ENCODE measurements around the gene YRDC. TPM values are rescaled to one million over a fixed set of nuclear protein-coding genes. Genes with fewer than 3 reads are reported as not detected.

The YRDC gene
- total RNA-seq, 1 donor from 2014 or later = 12.2 TPM

DNA sequence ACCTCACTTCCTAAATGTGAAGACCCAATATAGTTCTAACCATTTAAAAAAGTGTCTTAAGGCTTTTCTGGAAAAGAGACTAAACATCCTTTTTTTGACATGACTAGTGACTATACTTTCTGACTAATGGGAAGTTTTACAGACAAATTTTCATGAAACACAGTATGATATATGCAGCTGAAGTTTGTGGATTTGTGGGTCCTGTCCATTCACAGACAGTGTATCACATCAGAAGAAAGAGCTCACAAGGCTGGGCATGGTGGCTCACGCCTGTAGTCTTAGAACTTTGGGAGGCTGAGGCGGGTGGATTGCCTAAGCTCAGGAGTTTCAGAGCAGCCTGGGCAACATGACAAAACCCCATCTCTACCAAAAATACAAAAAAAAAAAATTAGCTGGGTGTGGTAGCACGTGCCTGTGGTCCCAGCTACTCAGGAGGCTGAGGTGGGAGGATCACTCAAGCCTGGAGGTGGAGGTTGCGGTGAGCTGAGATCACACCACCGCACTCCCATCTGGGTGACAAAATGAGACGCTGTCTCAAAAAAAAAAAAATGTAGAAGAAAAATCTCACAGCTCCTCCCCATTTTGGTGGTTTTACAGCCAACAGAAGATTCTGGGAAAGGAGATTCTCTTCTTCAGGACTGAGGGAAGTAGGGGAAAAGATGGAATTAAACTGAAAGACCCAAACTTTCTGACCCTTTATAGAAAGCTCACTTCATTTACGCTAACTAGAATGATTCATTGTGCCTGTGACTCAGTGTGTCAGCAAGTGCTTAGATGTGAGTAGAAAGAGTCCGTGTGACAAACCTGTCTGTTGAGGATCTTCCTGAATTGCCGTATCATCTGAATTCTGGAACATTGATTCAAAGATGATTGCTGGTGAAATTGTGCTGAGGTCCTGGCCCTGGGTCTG, 15.2 kb upstream of the YRDC start:
- DNase-seq (ENCODE audit: low spot score) = no peak

DNA sequence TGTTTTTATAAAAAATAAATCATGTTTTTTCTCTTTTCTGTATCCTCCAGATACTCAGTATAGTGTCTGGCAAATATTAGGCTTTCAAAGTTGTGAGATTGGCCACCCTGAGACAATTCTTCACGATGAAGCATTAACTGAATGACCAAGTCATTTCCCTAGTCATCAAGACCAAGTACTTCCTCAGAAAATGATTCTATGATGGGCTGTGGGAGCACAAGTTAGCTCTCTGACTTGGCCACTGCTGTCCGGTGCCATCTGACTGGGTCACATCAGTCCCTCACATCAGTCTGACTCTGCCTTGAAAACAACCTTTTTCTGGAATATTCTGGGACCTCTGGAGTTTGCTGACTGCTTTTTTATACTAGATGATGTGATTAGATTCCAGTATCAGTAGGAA, 13.5 kb upstream of the YRDC start:
- no peak for DNase-seq (ENCODE audit: low spot score)

DNA sequence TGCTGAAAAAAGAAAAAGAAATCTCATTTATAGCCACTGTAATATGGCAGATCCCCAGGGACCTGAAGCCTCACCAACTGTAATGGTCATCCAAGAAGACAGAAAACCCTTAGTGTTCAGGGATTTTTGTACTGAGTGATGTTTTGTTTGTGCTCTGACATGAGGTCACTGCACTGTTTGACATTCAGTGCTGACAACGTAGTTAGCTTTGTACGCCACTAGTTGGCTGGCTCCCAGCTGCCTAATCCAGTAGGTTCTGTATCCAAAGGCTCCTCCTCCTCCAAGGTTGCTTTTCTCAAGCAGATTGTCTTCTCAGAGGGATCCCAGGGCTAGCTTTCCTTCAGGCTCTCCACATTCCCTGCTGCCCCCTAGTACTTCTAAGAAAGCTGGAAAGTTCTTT, 9.5 kb upstream of the YRDC start:
- DNase-seq (ENCODE audit: low spot score) = no peak

DNA sequence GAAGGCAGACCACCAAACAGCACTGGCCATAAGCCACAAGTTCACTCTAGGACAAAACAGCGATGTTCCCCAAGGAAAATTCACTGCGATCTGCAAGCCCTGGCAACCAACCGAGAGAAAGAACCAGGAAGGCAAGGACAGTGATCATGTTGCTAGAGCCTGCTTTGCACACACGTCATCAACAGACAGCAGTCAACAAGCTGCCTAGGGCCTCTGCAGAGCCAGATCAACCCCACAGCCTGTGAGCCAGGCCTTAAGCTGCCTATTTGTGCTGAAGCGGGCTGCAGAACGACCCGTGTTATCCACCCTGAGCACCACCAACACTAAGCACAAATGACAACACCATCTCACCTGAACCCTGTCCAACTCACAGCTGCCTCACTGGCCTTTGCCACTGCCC, 6.2 kb upstream of the YRDC start:
- DNase-seq (ENCODE audit: low spot score) = no peak

DNA sequence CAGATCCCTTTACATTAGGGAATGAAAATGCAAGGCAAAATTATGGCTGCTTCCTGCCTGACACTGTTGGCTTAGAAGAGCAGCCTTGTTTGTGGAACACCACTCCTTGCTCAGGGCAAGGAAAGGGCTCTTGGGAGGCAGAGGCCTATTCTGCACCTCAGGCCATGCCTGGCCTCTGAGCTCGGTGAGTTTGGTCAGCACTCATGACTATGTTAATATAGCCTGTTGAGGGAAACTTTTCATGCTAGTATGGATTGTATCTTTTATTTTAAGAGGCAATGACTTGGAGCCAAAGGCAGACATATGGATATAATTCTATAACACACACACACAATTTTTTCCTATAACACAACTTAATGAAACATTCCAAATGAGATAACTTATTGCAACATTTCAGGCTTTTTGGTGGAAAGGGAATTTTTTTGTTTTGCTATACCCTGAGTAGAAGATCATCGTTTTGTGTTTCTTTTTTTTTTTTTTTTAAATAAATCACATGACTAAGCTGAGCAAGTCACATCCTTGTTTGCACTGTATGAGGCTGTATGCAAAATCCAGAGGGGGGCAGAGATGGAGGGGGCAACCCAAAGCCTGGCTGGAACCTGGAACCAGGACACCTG, 5.6 kb upstream of the YRDC start:
- no peak for DNase-seq (ENCODE audit: low spot score)

DNA sequence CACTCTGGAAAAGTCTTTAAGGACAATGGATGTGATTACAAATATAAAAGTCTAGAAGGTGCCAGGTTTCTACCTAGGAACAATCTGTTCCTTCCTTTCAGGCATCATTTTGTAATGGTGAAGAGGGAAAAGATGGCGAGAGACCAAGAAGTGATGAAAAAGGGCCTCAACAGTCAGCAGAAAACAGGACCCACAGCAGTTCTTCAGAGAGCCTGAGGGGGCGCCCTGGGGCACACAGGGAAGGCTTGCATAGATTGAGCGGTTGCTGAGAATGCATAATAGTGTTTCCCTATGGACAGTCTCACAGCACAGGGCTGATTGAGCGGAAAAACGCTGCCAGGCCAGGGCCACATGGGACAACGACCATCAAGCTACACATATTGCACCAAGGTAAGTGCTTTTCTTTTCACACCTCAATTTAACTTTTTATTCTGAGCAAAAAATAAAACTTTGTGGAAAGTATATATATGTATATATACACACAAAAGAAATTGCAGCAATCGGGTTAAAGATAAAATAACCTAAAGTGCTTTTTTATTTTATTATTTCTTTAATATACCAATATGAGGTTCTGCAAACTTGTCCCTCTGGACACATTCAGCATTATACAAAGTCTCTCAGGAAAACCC, 3.1 kb upstream of the YRDC start:
- no peak for DNase-seq (ENCODE audit: low spot score)

DNA sequence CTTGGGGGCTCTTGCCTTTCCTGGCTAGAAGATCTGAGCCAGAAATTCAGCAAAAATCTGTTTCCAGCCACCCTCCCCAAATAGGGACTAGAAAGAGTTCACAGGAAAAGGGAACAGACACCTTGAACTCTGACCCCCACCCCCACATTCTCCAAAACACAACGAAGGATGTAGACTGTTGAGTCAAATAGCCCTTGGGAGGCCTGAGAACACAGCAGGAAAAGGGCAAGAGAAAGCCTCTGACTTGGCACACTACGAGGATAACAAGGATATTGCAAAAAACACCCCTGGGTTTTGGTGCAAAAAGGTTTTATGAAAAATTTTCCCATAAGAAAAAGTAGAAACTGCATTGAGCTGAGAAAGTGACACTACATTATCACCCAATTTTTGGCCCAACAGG, 1.9 kb upstream of the YRDC start:
- DNase-seq (ENCODE audit: low spot score) = no peak

DNA sequence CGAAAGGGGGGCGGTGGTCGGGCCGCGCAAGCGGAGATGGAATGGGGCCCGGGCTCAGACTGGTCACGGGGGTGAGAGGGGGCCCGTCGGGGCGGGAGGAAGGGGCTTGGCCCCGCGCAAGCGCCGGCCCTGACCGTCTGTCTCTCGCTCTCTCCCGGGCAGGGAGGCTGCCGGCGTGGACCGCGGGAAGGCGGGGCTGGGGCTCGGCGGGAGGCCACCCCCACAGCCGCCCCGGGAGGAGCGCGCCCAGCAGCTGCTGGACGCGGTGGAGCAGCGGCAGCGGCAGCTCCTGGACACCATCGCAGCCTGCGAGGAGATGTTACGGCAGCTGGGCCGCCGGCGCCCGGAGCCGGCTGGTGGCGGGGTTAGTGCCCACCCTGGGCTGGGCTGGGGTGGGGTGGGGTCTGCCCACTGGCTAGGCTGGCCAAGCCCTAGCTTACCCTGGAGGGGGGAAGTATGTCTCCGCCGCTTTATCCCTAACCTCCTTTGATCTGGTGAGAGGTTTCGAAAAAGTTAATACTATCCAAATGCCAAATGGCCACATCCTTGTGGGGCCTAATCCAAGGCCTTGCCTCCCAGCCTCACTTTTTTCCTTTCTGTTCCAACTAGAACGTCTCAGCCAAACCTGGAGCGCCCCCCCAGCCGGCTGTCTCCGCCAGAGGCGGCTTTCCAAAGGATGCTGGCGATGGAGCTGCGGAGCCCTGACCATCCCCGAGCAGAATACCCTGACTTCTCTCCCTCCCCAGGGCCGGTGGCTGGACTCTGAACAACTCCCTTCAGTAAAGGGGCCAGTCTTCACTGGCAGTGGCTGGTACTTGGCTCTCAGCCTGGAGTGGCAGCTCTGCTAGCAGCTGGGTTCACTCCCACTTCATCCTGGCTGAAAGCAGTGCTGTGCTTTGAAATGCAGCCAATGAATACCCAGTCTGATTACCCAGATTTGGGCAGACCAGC, 636 bp upstream of the YRDC start:
- peak; percentile 63 for DNase-seq (ENCODE audit: low spot score)

DNA sequence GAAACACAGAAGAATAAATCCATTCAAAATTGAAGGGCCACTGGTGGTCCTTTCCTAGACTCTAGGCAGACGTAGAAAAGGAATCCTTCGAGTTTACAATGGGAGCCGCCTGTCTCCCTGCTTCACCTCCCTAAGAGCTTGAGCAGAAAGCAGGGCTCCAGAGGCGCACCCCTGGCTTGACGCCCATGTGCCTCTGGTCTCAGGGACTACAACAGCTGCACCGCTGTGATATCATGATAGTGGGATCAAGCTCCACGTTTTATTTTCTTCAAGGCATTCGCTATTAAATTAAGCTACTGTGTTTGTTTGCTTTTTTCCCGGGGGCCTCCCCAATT, 821 bp downstream of the YRDC start:
- no peak for DNase-seq (ENCODE audit: low spot score)

DNA sequence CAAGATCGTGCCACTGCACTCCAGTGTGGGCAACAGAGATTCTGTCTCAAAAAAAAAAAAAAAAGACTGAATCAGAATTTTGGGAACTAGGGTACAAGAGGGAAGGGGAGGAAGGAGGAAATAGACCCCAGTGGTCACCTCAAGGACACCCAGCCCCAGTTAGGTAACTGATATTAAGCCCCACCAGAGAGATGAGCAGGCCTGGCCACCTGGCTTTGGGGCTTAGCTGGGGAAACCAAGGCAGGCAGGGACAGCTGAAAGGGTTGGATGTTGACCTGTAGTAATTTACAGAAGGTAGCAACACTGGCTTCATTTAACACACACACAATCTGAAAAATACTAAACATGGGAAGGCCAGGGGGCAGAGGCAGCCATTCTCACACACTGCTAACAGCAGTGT, 5.6 kb downstream of the YRDC start:
- DNase-seq (ENCODE audit: low spot score) = no peak

DNA sequence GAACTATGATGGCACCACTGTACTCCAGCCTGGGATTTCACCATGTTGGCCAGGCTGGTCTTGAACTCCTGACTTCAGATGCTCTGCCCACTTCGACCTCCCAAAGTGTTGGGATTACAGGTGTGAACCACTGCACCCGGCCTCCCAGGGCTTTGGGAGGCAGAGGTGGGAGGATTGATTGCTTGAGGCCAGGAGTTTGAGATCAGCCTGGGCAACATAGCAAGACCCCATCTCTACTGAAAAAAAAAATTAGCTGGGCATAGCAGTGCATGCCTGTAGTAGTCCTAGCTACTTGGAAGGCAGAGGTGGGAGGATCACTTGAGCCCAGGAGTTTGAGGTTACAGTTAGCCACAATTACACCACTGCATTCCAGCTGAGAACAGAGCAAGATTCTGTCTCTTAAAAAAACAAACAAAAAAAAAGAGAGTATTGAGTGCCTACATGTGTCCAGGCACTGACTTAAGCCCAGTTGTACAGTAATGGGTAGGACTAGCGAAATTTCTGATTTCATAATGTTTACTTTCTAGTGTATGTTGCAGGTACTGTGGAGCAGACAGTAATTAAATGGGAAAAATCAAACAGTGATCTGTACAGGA, 10.2 kb downstream of the YRDC start:
- no peak for DNase-seq (ENCODE audit: low spot score)

DNA sequence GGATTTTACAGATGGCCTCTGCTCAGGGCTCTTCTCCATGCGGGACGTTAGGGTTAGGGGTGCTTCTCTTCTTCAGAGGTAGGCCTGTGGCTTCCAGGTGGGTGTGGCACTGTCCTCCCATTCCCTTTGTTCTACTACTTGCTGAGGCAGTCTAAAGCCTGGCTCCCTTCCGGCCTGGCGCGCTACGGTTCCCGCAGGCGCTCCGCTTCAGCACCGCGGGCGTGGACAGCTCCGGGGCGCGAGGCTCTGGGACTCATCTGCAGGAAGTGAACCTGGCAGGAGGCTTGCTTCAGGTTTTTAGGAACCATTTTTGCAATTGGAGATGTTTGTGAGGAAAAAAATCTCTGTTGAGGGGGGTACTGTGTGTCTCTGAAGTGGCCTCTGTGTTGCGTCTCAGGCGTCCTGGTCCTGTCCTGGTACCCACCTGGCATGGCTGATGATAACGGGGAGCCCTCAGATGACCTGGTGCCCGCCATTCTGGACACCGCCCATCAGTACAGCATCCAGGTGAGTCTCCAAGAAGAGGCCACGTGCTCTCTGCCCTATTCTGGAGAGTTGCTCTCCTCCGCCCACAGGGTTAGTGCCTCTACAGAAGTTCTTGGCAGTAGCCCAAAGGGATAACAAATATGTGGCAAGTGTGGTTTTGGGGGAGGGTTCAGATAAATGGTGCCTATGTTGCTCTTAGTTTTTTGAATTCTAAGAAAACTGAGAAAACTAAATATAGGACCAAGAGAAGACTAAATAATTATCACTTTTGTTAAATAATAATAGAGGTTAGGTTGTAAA, 12.5 kb downstream of the YRDC start:
- peak; percentile 65 for DNase-seq (ENCODE audit: low spot score)

DNA sequence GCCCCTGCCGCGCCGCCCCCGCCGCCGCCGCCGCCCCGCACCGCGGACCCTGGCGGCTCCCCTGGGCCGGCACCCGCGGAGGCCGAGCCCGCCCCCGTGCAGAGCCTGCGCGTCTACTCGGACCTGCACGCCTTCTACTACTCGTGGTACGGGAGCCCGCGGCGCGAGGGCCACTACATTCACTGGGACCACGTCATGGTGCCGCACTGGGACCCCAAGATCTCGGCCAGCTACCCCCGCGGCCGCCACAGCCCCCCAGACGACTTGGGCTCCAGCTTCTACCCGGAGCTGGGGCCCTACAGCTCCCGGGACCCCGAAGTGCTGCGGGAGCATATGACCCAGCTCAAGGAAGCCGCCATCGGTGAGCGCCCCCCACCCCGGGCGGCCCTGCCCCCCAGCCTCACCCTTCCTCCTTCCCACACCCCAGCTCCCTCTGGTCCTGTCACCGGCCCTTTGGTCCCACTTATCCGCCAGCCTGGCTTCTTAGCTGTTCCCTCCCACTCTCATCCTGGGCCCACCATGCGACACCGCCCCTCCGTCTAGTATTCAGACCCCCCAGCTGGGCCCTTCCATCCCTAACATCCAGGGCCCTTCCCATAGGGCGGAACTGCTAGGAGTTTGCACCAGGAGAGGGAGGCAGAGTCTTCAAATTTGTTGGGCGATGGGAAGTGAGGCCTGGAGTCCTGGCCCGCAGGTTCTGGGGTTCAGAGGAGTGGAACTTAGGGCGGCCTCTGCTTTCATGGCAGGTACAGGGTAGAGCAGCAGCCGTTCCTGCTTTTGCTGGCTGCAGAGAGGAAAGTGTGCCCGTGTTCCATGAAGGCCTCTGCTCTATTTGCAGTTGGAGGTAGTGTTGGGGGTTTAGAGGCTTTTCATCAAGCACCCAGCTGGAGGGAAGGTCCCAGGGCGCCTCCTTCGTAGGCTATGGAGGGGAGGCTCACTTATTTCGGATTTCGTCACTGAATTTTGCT, 13.4 kb downstream of the YRDC start:
- no peak for DNase-seq (ENCODE audit: low spot score)

DNA sequence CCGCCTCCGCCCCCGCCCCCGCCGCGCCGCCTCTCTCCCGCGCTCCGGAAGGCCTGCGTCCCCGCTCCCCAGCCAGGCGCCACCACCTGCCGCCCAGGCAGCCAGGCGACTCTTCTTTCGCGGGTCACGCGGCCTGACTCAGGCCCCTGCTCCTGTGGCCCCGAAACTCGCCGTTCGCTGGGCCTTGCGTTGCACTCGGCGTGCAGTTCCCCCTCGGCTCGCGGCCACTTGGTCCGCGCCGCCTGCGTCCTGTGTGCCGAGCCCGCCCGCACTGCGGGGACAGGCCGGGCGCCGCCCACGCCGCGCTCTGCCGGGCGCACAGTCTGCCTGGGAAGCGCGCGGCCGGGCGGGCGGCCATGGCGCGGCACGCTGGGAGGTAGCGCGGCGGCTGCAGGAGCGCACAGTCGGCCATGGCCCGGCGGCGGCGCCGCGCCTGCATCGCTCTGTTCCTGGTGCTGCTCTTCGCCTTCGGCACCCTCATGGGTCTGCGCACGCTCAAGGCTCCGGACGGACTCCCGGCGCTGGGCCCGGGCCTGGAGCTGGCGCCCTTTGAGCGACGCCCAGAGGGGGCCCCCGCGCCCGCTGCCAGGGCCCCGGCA, 14.1 kb downstream of the YRDC start, which contains the start of gene MANEAL:
Gene MANEAL (plus strand): TSS at position 75 of the 599 bp plus-strand sequence. CDS start 336 bp downstream, at position 411.
- no peak for DNase-seq (ENCODE audit: low spot score)

DNA sequence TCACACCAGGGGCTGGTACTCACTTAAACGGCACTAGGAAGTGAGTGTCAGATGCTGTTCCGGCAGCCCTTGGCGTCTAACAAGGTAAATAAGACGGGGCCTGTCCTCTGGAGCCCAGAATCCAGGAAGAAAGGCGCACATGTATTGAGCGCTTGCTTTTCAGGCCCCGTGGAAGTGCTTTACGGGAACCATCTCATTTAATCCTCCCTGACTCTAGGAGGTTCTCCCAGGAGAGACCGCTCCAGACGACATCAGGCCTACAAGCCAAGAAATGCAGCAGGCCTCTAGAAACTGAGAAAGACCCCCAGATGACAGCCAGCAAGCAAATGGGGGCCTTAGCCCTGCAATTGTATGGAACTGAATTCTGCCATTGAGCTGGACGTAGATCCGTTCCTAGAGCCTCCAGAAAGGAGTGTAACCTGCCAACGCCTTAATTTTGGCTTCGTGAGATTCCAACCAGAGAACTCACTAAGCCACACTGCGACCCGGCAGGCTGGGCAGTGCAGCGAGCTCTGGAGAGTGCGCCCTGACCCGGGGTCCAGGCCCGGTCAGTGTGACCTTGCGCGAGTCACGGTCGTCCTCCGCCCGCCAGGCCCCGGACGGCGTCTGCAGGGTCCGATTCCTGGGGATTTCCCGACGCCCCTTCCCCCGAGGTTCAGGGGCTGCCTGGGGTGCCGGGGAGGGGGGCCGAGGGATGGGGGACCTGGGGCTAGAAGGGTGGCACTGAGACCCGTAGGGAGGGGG, 14.9 kb downstream of the YRDC start:
- DNase-seq (ENCODE audit: low spot score) = no peak

DNA sequence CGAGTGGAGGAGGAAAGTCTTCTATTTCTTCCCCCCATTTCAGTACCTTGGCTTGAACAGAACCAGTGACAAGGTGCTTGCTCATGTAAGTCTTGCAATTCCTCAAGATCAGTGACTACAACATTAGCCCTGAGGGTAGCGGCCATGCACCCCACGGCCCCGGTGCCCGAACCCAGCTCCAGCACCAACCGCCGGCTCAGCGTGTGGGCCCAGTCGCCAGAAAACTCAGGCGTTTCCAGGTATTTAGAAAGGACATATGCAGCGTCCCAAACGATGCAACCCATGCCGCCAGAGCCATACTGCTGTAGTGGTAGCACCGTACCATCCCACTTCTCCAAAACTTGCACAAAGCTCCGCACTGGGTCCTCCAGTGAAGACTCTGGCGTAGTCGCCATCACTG, 25.5 kb downstream of the YRDC start:
- no peak for DNase-seq (ENCODE audit: low spot score)

DNA sequence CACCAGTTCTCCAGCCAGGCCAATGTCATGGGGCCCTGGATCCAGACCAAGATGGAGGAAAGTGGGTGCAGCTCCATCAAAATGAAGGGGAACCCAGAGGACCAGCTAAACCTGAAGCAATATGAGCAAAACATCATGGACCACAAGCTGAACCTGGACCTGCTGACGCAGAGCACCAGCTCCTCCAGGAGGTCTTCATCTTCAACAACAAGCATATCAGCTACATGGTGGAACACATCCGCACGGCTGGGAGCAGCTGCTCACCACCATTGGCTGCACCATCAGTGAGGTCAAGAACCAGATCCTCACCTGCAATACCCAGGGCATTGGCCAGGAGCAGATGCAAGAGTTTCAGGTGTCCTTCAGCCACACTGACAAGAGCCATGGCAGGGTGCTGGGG, 29.4 kb downstream of the YRDC start:
- no peak for DNase-seq (ENCODE audit: low spot score)

DNA sequence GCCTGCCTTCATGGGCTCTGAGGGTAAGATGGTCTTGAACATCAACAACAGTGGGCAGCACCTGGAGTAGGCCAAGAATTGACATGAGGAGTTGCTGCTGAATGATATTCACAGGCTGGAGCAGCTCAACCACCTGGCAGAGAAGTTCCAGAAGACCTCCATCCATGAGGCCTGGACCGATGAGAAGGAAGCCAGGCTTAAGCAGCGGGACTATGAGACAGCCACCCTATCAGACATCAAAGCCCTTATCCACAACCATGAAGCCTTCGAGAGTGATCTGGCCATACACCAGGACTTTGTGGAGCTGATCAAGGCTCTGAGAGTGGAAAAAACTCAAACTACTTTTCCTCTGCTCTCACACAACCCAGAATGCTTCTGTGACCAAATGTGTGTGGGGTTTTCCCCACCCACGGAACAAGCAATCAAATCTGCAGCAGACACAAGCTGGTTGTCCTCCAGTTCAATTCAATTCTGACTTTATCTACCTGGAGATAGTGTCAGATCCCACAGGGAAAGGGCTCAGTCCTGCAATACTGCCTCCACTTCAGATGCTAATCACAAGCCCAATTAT, 31.0 kb downstream of the YRDC start:
- no peak for DNase-seq (ENCODE audit: low spot score)

Measured in ureter (tissue), 1 donor.